Uterus (tissue), 2 donors: Measurements from ENCODE around the gene KLF7.
A peak's percentile ranks its signal among the peaks of the same experiment; 100 is the strongest.

Experiments used
- CTCF ChIP-seq, 4 experiments: fragments of 200-600 bp in 2 of 4; fragments of 450-650 bp in 2 of 4; sonication (generic) in 2 of 4; IDR thresholded peaks; one replicate each; pipeline ENCODE4 v1.5.1; 2016 to 2019; ENCODE audit warnings: antibody characterized with exemption in 4 of 4, mild to moderate bottlenecking in 2 of 4, moderate library complexity in 1 of 4
- POLR2A ChIP-seq, 2 donors: fragments of 450-650 bp; IDR thresholded peaks; one replicate each; pipeline ENCODE4 v1.6.1; 2016; ENCODE audit warnings: antibody characterized with exemption in 2 of 2, mild to moderate bottlenecking in 1 of 2, moderate library complexity in 1 of 2

GRCh38 chr2:207115715-207116364 is 49.9 kb downstream of the KLF7 start:
- TF ChIP-seq POLR2A (IDR thresholded peaks at IDR 0.05) (no peak), CTCF (IDR thresholded peaks at IDR 0.05) (peak in 2 of 4 experiments; percentile 5)
